LNCaP clone FGC (cell line): ENCODE results near the gene PRDM10.
"Not testable (repeated sequence)": the region's sequence is repeated elsewhere in the genome, so short reads cannot be mapped to it uniquely, and the experiment has no call there.

Source experiments
- DNase-seq: peaks from one replicate; pipeline ENCODE4 v3.0.0-alpha.2; 2011; ENCODE audit warnings: low read depth
- H3K4me3 ChIP-seq: 2 replicates; pipeline ENCODE4 v1.5.1; 2011; ENCODE audit warnings: mild to moderate bottlenecking, low read depth, low read length, control low read depth
- TF ChIP-seq, protein P1 (sequence below): IDR thresholded peaks from 2 replicates; pipeline ENCODE4 v1.5.1; 2012; ENCODE audit warnings: mild to moderate bottlenecking; ENCODE audit not compliant: control insufficient read depth, insufficient read depth; ENCODE audit errors: extremely low read depth

PRDM10 gene

GRCh38 chr11:130031056-130031455, 28.4 kb upstream of the PRDM10 start:
- TF ChIP-seq, protein P1, sequence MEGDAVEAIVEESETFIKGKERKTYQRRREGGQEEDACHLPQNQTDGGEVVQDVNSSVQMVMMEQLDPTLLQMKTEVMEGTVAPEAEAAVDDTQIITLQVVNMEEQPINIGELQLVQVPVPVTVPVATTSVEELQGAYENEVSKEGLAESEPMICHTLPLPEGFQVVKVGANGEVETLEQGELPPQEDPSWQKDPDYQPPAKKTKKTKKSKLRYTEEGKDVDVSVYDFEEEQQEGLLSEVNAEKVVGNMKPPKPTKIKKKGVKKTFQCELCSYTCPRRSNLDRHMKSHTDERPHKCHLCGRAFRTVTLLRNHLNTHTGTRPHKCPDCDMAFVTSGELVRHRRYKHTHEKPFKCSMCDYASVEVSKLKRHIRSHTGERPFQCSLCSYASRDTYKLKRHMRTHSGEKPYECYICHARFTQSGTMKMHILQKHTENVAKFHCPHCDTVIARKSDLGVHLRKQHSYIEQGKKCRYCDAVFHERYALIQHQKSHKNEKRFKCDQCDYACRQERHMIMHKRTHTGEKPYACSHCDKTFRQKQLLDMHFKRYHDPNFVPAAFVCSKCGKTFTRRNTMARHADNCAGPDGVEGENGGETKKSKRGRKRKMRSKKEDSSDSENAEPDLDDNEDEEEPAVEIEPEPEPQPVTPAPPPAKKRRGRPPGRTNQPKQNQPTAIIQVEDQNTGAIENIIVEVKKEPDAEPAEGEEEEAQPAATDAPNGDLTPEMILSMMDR = no peak
- no peak for DNase-seq
- no peak overlapping the region for H3K4me3 ChIP-seq

DNA sequence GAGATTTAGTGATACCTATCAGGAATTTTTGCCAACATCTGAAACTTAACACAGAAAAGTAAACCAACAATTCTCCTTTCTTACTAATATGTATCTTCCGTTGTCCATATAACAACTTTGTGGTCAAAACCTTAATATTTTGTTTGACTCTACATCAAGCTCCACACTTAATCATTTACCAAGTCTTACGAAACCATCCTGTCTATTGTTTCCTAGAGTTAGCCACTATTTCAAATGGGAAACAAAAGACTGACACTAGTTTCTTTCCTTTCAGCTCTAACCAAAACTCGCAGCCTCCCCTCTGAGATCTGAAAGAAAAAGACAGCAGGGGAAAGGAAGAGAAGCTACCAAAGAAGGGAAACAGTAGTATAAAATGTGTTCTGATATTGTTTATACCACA, 26.5 kb upstream of the PRDM10 start:
- DNase-seq = no peak
- TF ChIP-seq, protein P1 = no peak
- no peak overlapping the region for H3K4me3 ChIP-seq

- TF ChIP-seq, protein P1 = no peak
- peak; percentile 96 for DNase-seq
- H3K4me3 ChIP-seq = no peak overlapping the region
Observed at GRCh38 chr11:130025371-130025770, 22.7 kb upstream of the PRDM10 start.

DNA sequence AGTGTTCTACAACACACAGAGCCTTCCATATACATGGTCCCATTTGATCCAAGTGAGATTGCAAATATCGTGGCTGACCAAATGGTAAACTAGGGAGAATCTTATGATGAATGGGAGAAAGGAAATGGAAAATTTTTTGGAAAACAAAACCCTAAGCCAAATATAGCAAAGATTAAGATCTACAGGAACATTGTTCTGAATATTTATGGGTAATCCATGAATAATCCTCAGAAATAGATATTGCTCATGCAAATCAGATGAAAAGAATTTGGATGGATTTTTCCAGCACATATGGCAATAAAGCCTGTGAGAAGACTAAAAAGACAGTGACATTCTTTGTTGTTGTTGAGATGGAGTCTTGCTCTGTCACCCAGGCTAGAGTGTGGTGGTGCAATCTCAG, 21.7 kb upstream of the PRDM10 start:
- no peak overlapping the region for H3K4me3 ChIP-seq
- DNase-seq = no peak
- TF ChIP-seq, protein P1 = no peak

GRCh38 chr11:130023204-130023603, 20.6 kb upstream of the PRDM10 start:
- no peak overlapping the region for H3K4me3 ChIP-seq
- TF ChIP-seq, protein P1 = no peak
- peak; percentile 56 for DNase-seq

DNA sequence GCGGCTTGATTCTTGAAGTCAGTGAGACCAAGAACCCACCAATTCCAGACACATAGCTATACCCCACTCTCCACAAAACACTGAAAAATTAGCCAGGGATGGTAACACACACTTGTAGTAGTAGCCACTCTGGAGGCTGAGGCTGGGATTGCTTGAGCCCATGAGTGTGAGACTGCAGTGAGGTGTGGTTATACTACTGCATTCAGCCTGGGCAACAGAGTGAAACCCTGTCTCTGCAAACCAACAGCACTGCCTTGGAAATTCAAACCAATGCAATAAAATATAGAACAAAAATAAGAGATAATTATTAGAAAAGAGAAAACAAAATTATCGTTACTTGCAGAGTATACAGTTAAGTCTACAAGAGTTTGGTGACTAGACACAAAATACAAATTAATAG, 20.2 kb upstream of the PRDM10 start:
- DNase-seq = no peak
- no peak overlapping the region for H3K4me3 ChIP-seq
- TF ChIP-seq, protein P1 = no peak

DNA sequence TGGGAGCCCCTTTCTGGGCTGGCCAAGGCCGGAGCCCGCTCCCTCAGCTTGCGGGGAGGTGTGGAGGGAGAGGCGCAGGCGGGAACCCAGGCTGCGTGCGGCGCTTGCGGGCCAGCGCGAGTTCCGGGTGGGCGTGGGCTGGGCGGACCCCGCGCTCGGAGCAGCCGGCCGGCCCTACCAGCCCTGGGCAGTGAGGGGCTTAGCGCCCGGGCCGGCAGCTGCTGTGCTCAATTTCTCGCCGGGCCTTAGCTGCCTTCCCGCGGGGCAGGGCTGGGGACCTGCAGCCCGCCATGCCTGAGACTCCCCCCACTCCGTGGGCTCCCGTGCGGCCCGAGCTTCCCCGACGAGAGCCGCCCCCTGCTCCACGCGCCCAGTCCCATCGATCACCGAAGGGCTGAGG, 19.0 kb upstream of the PRDM10 start:
- H3K4me3 ChIP-seq, DNase-seq: not testable (repeated sequence)
